ENCODE data around the gene PCBP3. TPM values are rescaled to one million over a fixed set of nuclear protein-coding genes. Genes with fewer than 3 reads are reported as not detected.

PCBP3 gene
- total and polyA plus RNA-seq, 2 donors (not counting 3 experiments of a cell fraction or from before 2014, with no cell fraction given), result 0.06 to 1.1 TPM

DNA sequence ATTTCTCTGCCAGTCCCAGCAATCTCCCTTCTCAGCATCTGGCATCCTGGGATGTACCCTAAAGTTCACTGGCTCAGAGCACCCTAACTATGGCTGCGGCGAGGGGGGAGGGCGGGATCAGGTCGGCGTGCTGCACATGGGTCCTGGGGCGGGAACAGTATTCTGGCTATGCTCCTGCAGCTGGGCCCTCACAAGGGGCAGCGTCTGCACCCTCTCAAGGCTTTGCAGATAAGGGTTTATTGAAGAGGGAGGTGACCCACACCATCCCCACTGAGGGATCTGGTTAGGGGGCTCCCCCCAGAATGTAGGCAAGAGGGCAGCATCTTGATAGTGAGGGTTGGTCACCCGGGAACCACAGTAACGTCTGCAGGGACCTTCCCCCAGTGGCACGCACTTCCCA, 44.9 kb upstream of the PCBP3 start:
- POLR2A ChIA-PET, result no interaction called here
- H3K9me3 ChIP-seq (replicated peaks; ENCODE audit: control insufficient read depth, insufficient read depth, low read length), result no peaks in the 10 kb centered on the region
- no TSS peak for BruUV-seq (replicated peaks)

More for the DNA sequence above, 44.9 kb upstream of the PCBP3 start:
- Histone ChIP-seq H4K20me1 (replicated peaks; ENCODE audit: control insufficient read depth, extremely low read depth, insufficient read depth, low read length) (no peaks in the 10 kb centered on the region), H3K9ac (replicated peaks; ENCODE audit: extremely low read depth, insufficient read depth, low read length) (no peak overlapping the region), H3K36me3 (ENCODE audit: control insufficient read depth in 2 of 2, extremely low read depth in 1 of 2, insufficient read depth in 2 of 2, low read length in 2 of 2) (no peaks in the 10 kb centered on the region), H3K79me2 (ENCODE audit: control insufficient read depth, insufficient read depth, low read length) (no peaks in the 10 kb centered on the region), H3K27ac (ENCODE audit: insufficient read depth, low read depth, low read length) (no peak overlapping the region), H3K4me2 (ENCODE audit: insufficient read depth, low read length) (no peak overlapping the region), H2AFZ (ENCODE audit: low read depth, low read length) (no peak overlapping the region), H3K4me3 (replicated peaks in 1 of 3; ENCODE audit: insufficient read depth in 1 of 3, low read depth in 1 of 3, low read length in 3 of 3) (no peak overlapping the region), H3K4me1 (ENCODE audit: control insufficient read depth, extremely low read depth, insufficient read depth, low read length) (no peaks in the 10 kb centered on the region), H3K9me1 (replicated peaks; ENCODE audit: control insufficient read depth, extremely low read depth, insufficient read depth, low read length) (no peaks in the 10 kb centered on the region), H3K27me3 (ENCODE audit: control insufficient read depth in 2 of 2, insufficient read depth in 2 of 2, low read length in 2 of 2) (peaks cover 0 to 2% of the 10 kb centered on the region in 2 experiments)
- intact Hi-C loops (cut with micrococcal nuclease), result loop anchor here (10.0 kb wide), 1 partner anchor 454 kb away; no protein-coding TSS in a partner anchor
- dilution Hi-C loops (cut with MboI; ENCODE audit: extremely low pct_ligation_motif_present, low sequenced_read_pairs), result no loop called here
- DNase-seq (ENCODE audit: low read depth, low spot score) (no peak), FAIRE-seq (no peak)
- CTCF ChIA-PET, result interaction anchor here (1.1 to 5.4 kb wide), 3 partner anchors 41 to 458 kb away, joined by 4 to 103 read pairs (median 4); no protein-coding TSS in a partner anchor
- TF ChIP-seq JUN (IDR thresholded peaks at IDR 0.05; ENCODE audit: borderline replicate concordance, insufficient read depth, insufficient read length, low read depth), result no peak
- TF ChIP-seq, protein P1, sequence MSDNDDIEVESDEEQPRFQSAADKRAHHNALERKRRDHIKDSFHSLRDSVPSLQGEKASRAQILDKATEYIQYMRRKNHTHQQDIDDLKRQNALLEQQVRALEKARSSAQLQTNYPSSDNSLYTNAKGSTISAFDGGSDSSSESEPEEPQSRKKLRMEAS (IDR thresholded peaks at IDR 0.05; ENCODE audit: insufficient read depth, insufficient read length), result no peak
- TF ChIP-seq GATA2 (IDR thresholded peaks at IDR 0.05; ENCODE audit: insufficient read depth, insufficient read length, low read depth, low read length), result no peak
- no peak for TF ChIP-seq POLR2AphosphoS5 (IDR thresholded peaks at IDR 0.05; ENCODE audit: insufficient read depth, low read depth, low read length)
- no peak for TF ChIP-seq FOS (IDR thresholded peaks at IDR 0.05; ENCODE audit: borderline replicate concordance, insufficient read depth, low read length)
- no peak for TF ChIP-seq MYC (IDR thresholded peaks at IDR 0.05; ENCODE audit: low read depth, low read length)
- TF ChIP-seq, protein P2, sequence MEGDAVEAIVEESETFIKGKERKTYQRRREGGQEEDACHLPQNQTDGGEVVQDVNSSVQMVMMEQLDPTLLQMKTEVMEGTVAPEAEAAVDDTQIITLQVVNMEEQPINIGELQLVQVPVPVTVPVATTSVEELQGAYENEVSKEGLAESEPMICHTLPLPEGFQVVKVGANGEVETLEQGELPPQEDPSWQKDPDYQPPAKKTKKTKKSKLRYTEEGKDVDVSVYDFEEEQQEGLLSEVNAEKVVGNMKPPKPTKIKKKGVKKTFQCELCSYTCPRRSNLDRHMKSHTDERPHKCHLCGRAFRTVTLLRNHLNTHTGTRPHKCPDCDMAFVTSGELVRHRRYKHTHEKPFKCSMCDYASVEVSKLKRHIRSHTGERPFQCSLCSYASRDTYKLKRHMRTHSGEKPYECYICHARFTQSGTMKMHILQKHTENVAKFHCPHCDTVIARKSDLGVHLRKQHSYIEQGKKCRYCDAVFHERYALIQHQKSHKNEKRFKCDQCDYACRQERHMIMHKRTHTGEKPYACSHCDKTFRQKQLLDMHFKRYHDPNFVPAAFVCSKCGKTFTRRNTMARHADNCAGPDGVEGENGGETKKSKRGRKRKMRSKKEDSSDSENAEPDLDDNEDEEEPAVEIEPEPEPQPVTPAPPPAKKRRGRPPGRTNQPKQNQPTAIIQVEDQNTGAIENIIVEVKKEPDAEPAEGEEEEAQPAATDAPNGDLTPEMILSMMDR (IDR thresholded peaks at IDR 0.05; ENCODE audit: extremely low read depth in 1 of 2, insufficient read depth in 1 of 2, low read depth in 1 of 2, low read length in 2 of 2), result no peak

All from endothelial cell of umbilical vein (primary cell).